ENCODE measurements around the gene KIR3DL1.
A peak's percentile ranks its signal among the peaks of the same experiment; 100 is the strongest.
"Not testable (repeated sequence)": the region's sequence is repeated elsewhere in the genome, so short reads cannot be mapped to it uniquely, and the experiment has no call there.

Gene KIR3DL1

GRCh38 chr19:54817670-54818536 is 1.6 kb downstream of the KIR3DL1 start:
- DNase-seq: no peak

GRCh38 chr19:54824416-54824815 is 8.1 kb downstream of the KIR3DL1 start:
- not testable (repeated sequence) for DNase-seq

GRCh38 chr19:54825326-54825725 is 9.1 kb downstream of the KIR3DL1 start:
- DNase-seq: peak in 1 of 2 donors; percentile 59

GRCh38 chr19:54828064-54828463 is 11.8 kb downstream of the KIR3DL1 start:
- DNase-seq: not testable (repeated sequence)

GRCh38 chr19:54832496-54832895 is 16.2 kb downstream of the KIR3DL1 start, which contains the start of gene KIR2DS4:
Gene KIR2DS4, plus strand, starts transcription at chr19:54832676.
- not testable (repeated sequence) for DNase-seq

- not testable (repeated sequence) for DNase-seq
Measured at GRCh38 chr19:54835126-54835525, 18.9 kb downstream of the KIR3DL1 start.

GRCh38 chr19:54837522-54837921 is 21.3 kb downstream of the KIR3DL1 start:
- not testable (repeated sequence) for DNase-seq

GRCh38 chr19:54843171-54843570 is 26.9 kb downstream of the KIR3DL1 start:
- not testable (repeated sequence) for DNase-seq

GRCh38 chr19:54850061-54850640 is 33.9 kb downstream of the KIR3DL1 start, which contains the start of gene KIR3DL2:
Gene KIR3DL2, plus strand, starts transcription at chr19:54850443. Its CDS starts 33 bp downstream, at chr19:54850476.
- peak in 1 of 2 donors; percentile 17 for DNase-seq

GRCh38 chr19:54850930-54851329 is 34.7 kb downstream of the KIR3DL1 start:
- DNase-seq: no peak

- DNase-seq: no peak
Measured at GRCh38 chr19:54851353-54851752, 35.1 kb downstream of the KIR3DL1 start.

- not testable (repeated sequence) for DNase-seq
Measured at GRCh38 chr19:54855241-54855640, 39.0 kb downstream of the KIR3DL1 start.

GRCh38 chr19:54858476-54858875 is 42.2 kb downstream of the KIR3DL1 start:
- DNase-seq: not testable (repeated sequence)

GRCh38 chr19:54859421-54859820 is 43.2 kb downstream of the KIR3DL1 start:
- DNase-seq: peak in 1 of 2 donors; percentile 39

- DNase-seq: not testable (repeated sequence)
Measured at GRCh38 chr19:54863459-54863858, 47.2 kb downstream of the KIR3DL1 start.

- DNase-seq: no peak
Measured at GRCh38 chr19:54871696-54872095, 55.4 kb downstream of the KIR3DL1 start.

GRCh38 chr19:54873990-54874389 is 57.7 kb downstream of the KIR3DL1 start, which contains the start of gene FCAR:
Gene FCAR, plus strand, starts transcription at chr19:54874235. Its CDS starts 55 bp downstream, at chr19:54874290.
- DNase-seq: peak in 1 of 2 donors; percentile 56

- no peak for DNase-seq
Measured at GRCh38 chr19:54875506-54875905, 59.2 kb downstream of the KIR3DL1 start.

- no peak for DNase-seq
Measured at GRCh38 chr19:54877471-54877870, 61.2 kb downstream of the KIR3DL1 start.

Measured in CD4-positive, alpha-beta T cell treated with Interferon alpha-2 for 1 hour (primary cell).